A172 (cell line): ENCODE results near the gene TICRR. TPM values are rescaled to one million over a fixed set of nuclear protein-coding genes. Genes with fewer than 3 reads are reported as not detected.

Experiments used
- DNase-seq: peaks from one replicate; pipeline ENCODE4 v3.0.0-alpha.2; 2015; ENCODE audit warnings: low spot score
- total RNA-seq: library from RNA; depleted of rRNA; stranded (reverse); fragments of >200 nt; shearing (Covaris generic); gene quantifications from 2 replicates; pipeline ENCODE4 v1.2.3, GENCODE V29; 2014

The TICRR gene
- total RNA-seq, 1 experiment from 2014 or later = 6.4 TPM

DNA sequence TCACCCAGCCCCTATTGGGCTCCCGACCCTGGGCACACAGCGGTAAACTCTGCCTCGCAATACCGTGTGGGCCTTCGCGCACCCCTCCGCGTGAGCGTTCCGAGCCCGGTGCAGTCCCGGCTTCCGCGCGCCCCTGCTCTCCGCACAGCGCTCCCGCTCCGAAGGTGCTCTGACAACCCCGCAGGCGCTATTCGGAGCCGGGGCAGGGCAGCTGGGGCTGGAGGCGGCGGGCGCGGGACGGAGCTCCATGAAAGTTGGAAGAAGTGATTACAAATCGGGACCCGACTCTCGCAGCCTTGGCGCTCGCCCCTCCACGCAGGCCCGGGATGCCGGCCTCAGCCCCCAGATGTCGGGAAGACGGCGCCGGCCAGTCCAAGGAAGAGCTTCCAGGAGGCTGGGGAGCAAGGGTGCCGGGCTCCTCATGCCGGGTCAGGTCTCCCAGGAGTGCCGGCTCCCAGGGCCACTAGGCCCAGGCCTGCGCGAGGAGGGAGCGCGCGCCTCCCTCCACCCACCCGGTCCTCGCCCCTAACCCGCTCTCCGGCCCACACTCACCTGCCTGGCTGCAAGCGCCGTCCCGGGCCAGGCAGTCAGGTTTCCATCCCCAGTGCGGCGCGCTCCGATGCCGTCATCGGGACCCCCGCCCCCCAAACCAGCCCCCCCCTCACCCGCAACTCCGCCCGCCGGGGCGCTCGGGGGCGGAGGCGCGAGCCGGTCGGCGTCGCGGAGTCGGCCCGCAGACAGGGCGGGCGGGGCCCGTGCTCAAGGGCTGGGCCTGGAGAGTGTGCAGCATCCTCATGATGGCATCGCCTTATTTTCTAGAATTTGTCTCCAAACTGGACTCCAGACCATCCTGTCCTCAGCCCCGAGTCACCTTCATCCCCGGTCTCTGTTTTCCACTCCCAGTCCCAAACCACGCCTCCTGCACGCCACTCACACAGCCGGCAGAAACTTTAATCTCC is 79.9 kb downstream of the TICRR start, which contains the start of gene KIF7:
Gene KIF7, minus strand, starts transcription at position 621 of the 959 bp plus-strand sequence. CDS start 2,537 bp downstream, outside the sequence.
- DNase-seq = no peak

DNA sequence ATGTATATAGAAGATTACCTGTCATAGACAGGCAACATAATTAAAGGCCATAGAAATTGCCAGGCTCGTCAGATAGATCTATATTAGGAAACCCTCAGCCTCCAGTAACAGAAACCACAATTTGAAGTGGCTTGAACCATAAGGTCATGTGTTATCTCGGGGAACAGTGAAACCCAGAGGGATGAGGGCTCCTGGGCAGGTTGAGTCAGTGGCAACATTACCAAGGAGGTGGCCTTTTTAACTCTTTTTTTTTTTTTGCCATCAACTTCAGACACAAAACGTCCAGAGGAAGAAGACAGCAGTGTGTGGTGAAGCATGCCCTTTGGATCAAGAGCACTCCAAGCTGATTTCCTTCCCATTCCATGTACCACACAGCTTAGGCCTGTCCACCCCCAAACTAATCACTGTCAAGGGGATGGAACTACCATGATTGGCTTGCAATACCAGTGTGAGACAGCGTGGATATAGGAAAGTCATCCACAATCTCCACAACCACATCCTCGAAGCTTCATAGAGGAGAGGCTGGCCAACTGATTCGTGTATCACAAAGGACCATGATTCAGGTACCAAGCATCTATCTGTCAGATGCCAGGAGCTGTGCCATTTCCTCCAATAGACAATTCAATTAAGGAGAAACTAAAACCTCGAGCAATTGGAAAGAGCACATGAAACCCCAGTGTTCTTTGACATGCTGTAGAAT is 81.0 kb downstream of the TICRR start:
- DNase-seq = peak; percentile 57

DNA sequence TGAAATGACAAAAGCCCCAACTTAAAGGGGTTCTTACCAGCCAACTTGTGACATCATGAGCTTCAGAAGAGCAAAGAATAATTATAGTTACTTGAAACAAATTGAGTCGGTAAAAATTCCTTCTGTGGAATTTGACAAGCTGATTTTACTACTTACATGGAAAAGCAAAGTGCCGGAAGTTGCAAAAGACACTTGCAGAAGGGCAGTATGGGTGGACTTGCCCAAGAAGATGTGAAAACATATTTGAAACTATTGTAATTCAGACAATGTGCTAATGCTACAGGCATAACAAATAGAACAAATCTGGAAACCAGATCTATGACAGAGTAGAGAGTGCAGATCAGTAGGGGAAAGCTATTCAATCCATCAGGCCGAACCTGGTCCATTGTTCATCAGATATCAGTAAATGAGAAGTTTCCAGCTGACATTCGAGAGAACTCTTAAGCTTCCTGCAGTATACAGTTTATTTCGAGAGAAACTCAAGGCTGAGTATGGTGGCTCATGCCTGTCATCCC is 82.5 kb downstream of the TICRR start:
- DNase-seq = no peak

DNA sequence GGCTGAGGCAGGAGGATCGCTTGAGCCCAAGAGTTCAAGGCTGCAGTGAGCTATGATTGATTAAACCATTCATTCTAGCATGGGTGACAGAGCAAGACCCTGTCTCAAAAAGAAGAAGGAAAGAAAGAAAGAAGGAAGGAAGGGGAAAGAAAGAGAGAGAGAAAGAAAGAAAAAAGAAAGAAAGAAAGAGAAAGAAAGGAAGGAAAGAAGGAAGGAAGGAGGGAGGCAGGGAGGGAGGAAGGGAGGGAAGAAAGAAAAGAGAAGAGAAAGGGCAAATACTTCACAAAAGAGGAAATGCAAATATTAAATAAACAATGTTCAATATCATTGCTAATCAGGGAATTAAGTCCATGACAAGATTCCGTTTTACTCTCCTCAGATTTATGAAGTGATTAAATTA is 84.0 kb downstream of the TICRR start:
- no peak for DNase-seq

DNA sequence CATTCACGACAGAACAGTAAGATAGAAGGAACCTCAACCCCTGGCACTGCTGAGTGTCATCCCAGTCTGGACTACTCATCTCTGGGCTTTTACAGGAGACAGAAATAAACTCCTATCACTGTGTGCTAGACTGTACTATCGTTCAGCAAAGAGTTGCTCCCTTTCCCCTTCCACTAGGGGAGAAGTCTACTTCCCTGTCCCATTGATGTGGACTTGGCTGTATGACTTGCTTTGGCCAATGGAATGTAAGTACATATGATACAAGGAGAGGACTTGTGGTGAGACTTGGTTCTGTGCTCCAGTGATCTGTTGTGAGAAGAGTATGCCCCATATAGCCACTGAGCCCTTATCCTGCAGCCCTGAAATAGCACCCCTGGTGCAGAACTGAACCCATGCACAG is 85.3 kb downstream of the TICRR start:
- DNase-seq = no peak

DNA sequence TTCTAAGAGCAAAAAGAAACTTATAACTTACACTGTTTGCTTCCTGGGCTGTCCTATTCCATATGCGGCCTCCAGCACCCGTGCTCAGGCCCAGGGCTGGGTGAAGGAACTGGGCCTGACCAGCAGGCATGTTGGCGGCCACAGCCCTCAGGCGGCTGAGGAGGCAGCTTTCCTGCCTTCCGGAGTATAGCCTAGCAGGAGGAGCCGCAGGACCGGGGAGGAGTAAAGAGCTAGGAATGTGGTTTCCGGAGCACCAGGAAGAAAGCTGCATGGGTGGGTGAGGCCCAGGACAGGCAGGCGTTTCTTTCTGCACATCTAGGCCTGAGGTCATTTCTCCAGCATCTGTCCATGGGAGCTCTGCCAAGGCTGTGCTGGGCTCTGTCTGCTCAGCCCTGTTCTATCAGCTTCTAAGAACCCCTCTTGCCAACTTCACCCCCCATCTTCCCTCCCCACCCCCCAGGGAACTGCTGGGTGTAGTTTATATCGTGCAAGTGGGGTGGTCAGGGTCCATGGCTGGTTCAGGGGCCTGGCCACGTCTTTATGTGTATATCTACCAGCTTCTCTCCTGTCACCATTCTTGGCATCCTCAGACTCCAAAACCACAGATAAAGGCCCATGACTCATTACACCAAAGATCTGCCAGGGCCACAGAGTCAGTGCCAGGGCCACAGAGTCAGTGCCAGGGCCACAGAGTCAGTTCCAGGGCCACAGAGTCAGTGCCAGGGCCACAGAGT is 87.8 kb downstream of the TICRR start:
- DNase-seq = peak; percentile 94

DNA sequence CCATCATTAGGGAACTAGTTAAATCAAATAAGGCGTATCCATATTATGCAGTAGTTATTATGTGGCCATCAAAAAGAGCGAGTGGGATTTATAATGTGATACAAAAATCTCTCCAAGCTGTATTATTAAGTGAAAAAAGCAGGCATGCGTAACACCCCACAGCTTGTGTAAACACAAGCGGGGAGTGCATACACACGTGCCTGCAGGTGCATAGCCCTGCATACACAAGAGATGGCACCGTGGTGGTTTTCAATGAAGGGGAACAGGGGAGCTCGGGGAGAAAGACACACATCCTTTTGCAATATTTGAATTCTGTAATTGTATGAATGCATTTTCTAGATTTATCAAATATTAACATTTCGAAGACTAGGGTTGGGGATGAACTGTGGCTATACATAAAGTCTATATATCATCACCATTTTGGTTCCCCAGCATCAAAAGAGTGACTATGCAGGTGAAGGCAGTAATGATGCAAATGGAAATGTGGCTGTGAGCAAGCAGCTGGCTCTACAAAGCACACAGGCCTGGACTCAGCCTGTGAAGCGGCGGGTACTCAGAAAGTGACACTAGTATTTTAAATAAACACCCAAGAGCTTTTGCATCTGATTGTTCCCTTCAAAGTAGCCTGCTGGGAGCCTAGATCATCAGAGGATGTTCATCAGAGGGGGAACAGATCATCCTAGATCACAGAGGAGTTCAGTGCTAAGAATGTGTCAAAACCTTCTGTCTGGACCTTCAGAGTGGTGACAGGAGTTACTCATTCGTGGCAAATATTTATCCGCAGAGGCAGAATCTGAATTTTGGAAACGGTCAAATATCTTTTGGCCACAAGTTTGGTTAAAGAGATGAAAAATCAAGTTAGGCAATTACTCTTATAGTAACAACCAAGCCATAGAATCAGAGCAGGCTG is 89.4 kb downstream of the TICRR start:
- no peak for DNase-seq

DNA sequence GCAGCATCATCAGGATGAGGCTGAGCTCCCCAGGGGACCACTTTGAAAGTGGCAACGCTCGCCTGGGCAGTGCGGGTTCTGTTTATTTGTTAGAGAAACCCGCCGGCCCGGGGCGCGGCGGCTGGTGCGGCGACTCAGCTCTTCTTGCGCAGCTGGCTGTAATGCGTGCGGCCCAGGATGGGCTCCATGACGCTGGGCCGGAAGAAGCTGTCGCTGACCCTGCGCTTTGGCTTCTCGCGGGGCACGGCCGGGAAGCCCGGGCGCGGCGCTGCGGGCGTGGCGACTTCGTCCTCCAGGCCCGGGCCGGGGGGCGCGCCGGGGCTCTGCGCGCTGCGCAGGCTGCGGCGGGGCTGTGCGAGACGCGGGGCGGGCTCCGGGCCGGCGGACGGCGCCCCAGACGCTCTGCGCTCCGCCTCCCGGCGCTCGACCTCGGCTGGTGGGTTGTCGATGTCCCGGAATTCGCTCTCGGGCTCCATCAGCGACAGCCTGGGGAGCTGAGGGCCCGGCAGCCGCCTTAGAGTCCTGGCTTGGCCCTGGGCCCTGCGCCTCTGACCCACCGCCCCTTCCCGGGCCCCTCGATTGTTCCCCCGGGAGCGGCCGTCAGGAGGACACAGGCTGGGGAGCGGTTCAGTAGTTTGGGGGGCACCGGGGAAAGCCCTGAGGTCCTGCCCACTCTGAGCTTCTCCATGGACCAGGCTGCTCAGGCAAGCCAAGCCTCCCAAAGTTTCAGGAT is 90.3 kb downstream of the TICRR start:
- DNase-seq = no peak

DNA sequence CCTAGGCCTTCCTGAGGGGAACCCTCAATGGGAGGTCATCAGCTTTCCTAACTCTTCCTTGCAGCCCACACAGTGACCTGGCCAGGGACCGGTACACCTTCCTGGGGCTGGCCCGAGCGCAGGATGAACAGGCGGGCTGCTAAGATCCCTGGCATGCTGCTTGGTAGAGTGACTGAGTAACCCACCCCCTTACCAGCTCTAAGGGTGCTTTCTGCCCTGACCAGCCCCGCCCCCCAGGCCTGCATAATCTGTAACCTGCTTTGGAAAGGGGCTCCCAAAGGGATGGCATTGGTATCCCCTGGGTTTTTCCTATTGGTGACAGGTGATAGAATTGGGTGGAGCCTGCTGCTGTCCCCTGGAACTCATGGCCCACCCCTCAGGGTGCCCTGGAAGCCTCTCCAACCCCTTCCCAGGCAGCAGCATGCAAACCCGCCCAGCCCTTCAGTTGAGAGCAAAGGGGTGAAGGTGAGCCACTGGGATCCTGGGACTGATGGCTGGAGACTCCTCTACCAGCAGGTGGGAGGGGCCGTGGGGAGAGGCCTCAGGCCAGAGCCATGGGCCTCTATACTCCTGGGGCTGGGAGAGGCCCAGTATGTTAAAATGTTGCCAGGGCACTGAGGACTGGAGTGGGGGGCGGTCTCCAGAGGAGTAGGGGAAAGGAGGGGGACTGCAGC is 91.1 kb downstream of the TICRR start:
- no peak for DNase-seq

DNA sequence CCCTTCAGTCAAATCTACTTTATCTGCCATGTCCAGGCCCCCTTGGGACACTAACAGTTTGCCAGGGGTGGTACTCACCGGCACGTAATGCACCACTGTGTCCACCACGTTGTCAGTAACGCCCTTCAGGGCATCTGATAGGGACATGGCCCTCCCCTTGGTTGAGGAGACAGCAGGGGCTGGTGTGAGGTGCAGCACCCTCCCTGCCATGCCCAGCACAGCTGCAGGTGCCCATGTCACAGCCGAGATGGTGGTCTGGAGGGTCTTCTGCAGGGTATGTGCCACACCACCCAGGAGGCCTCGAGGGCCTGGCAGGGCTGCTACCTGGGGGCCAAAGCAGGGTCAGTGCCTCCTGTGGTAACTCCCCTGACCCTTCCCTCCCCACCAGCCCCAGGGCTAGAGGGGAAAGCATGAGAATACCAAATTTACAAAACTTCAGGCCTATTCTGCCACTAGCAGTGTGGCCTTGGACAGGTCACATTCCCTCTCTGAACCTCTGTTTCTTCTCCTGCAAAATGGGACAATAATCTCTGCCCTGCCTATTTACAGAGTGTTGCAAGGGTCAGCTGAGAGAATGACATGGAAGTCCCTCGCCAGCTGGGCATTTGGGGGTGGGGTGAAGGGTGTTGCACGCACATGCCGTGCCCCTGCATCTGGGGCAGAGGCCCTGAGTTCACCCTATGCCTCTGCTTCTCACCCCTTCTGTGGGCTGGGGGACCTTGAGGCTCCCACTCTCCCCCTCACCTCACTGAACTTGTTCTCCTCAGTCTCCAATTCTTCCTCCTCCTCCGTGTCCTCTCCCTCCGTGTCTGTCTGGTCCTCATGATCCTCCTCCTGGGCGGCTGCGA is 91.8 kb downstream of the TICRR start:
- DNase-seq = no peak

DNA sequence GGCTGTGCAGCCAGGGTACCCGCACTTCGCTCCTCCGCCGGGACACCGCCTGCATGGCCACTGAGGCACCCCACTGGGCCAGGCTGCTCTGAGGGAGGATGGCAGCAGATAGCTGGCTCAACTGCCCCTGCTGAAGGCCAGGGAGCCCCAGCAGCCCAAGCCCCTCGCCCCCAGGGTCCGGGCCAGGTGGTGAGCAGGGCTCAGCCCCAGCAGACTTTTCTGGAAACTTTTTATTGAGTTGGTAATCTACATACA is 92.4 kb downstream of the TICRR start:
- DNase-seq = no peak

DNA sequence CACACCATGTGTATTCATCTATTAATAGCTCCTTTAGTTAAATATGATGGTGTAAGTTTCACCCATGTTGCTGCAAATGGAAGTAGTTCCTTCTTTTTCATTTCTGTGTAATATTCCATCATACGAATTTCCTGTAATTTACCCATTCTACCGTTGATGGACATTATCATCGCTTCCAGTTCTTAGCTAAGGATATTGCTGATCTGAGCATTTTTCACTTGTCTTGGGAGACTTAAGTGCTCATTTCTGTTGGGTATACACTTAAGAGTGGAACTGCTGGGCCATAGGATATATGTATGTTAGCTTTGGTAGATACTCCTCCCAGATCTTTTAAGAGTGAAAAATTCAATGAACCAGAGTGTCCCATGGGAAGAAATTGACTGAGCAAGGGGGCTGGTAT is 92.9 kb downstream of the TICRR start:
- no peak for DNase-seq

DNA sequence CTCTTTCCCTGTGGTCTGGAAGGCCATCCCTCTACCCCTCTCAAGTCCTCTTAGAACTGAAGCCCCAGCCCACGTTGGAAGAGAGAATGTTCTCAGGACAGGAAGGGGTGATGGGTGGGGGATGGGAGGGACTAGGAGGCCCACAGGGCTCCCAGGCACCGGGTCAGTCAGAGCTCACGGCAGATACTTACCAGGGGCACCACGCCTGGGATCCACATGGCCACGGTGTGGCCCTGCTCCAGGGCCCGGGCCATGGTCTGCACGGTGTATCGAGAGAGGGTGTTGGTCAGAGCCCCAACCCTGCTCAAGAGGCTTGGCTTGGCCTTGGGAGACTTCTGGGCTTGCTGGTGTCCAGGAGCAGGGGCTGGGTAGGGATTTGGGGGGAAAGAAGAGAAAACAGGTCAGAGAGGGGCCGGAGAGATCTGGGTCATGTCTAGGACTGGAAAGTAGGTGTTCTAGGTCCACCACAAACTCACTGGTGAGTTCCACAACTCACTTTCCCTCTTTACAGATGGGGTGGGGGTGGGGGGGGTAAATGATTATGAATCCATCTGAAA is 94.1 kb downstream of the TICRR start:
- no peak for DNase-seq

DNA sequence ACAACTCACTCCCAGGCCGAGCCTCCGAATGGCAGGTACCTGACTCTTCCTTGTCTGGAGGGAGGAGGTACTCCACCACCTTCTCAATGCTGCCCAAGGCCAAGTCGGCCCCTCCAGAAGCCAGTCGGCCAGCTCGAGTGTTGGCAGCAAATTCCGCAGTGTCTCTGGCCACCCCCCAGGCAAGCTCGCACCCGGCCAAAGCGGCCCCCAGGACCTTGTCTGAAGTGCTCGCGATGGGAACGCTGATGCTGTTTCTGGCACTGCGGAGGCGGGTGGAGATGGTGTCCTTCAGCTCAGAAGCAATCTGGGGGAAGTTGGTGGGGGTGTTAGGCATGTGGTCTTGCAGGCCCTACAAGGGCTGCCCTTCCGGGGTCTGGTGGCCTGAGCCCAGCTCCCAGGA is 94.7 kb downstream of the TICRR start:
- DNase-seq = no peak

DNA sequence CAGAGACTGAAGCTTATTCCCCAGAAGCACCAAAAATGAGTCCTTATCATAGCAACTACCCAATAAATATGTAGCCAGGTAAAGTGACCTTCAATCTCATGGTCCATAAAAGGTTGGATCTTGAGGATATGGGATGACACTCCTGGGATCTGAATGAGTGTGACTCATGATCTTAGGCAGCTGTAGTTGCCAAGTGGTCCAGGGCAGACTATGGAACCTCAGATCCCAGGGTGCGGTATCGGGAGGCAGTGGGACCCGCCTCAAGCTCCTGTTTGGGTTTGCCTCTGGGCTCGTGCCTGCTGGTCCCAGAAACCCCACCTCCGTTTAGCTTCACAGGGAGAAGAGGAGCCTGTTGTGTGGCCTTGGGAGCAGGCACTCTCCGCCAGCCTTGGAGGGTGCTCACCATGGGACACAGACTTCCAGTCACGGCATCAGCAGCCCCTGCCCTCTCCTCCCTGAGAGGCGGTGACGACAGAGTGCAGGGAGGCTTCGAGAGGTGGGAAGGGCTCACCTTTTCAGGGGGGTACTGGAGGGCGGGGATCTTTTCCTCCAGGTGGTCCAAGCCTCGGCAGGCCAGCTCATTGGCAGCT is 95.8 kb downstream of the TICRR start:
- no peak for DNase-seq

DNA sequence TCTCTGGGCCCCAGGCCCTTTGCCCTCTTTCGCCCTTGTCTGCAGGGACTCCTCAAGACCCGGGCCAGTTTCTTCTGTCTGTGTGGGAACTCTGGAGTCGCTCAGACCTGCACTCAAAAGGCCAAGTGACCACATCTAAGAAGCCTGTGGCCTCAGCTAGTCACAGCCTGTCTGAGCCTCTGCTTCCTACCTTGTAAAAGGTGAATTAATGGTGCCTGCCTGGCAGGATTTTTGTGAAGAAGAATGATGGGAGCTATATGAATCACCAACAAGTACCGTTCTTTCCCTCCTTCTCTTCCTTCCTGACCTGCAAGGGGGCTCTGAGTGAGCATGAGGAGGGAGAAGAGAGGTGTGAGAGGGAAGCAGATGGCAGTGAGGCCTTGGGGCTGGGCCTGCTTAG is 96.4 kb downstream of the TICRR start:
- DNase-seq = no peak

DNA sequence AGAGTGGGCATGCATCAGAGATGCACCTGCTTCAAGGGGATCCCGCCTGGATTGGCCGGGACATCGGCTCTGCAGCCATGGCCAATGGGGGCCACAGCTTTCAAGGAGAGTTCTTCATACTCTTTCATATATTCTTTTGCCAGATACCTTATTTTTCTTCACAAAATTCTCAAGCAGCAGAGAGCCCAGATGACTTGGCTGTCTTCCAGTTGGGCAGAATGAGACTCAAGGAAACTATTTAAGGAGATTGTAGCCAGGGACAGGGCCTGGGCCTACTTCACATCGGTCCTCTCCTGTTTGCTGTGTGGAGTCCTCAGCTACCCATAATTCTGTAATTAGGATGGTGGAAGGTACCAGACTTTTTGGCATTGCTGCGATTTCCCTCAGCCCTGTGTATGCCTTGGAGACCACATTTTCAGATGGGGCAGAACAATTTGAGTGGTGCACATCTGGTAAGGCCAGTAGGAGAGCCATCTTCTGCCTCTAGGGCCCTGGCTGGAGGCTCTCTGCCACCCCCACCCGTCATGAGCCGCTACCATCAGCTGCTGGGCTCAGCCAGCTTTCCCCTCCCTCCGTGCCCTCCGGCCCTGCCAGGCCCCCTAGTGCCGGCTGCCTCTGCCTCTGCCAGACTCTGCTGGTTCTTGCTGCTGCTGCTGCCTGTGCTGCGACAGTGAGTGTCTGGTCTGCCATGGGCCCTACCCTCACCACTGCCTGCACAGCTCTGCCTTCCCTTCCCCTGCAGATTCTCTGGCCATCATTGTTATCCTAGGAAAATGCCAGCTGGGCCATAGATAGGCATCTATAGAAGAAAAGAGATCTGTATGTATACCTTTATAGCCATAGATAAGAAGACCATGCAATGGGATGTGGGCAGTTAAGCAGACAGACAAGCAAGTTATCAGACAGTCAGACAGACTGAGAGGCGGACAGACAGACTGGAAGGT is 97.2 kb downstream of the TICRR start:
- DNase-seq = no peak
